ACC112 (cell line): ENCODE measurements around the gene AUTS2.

ENCODE experiments used
- H2AFZ ChIP-seq: fragments of 200-600 bp; sonication (generic); one replicate; pipeline ENCODE4 v1.6.0; 2017; ENCODE audit warnings: antibody characterized with exemption, low read length; ENCODE audit not compliant: unreplicated experiment
- H3K27ac ChIP-seq: fragments of 200-600 bp; sonication (generic); 2 replicates; pipeline ENCODE4 v1.5.1; 2014; ENCODE audit warnings: low read depth, mild to moderate bottlenecking, antibody characterized with exemption, low read length, moderate library complexity
- H3K27me3 ChIP-seq: fragments of 200-600 bp; sonication (generic); 2 replicates; pipeline ENCODE4 v1.6.1; 2014; ENCODE audit warnings: mild to moderate bottlenecking, antibody characterized with exemption, low read length, moderate library complexity, mixed read lengths; ENCODE audit not compliant: insufficient read depth
- H3K36me3 ChIP-seq: fragments of 200-600 bp; sonication (generic); 2 replicates; pipeline ENCODE4 v1.6.1; 2016; ENCODE audit warnings: mild to moderate bottlenecking, antibody characterized with exemption, low read length, moderate library complexity, mixed read lengths; ENCODE audit not compliant: insufficient read depth
- H3K4me1 ChIP-seq: fragments of 200-600 bp; sonication (generic); one replicate; pipeline ENCODE4 v1.6.1; 2016; ENCODE audit warnings: low read length, mixed read lengths; ENCODE audit not compliant: insufficient read depth, unreplicated experiment, control insufficient read depth
- H3K4me3 ChIP-seq: fragments of 200-600 bp; sonication (generic); 2 replicates; pipeline ENCODE4 v1.5.1; 2014; ENCODE audit warnings: mild to moderate bottlenecking, low read depth, low read length
- H3K79me2 ChIP-seq: fragments of 200-600 bp; sonication (generic); one replicate; pipeline ENCODE4 v1.6.0; 2016; ENCODE audit warnings: low read length; ENCODE audit not compliant: control insufficient read depth, unreplicated experiment, insufficient read depth

AUTS2 gene

DNA sequence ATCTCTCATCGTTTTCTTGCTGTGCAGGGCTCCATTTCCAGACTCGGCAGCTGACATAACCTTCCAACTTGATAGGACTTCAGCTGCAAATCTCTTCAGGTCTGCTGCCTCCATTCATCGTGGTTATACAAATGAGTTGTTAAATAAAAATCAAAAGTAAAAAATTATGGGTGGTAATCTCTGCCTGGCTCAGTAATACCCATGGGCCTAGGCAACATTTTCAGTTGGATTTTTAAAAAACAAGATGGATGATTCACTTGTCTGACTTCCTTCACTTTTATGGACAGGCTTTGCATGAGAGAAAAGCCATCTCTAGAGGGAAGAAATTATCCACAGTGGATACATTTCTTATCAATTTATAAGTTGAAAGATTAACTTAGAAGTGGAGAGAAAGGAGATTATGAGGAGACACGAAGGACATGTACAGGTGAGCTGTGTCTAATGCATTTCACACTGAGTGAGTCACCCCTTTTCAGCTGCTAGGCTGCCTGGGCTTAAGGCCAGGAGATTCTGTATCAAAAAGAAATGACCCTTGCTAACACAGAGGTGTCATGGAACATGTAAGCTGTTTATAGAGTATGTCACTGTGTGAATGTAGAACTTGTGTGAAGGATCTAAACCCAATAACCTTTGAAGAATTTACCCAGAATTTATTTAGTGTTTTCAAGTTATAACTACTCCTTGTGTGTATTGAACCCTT, 495.1 kb downstream of the AUTS2 start:
- Histone ChIP-seq H3K27me3 (no peaks in the 10 kb centered on the region), H2AFZ (no peak overlapping the region), H3K36me3 (no peaks in the 10 kb centered on the region)

DNA sequence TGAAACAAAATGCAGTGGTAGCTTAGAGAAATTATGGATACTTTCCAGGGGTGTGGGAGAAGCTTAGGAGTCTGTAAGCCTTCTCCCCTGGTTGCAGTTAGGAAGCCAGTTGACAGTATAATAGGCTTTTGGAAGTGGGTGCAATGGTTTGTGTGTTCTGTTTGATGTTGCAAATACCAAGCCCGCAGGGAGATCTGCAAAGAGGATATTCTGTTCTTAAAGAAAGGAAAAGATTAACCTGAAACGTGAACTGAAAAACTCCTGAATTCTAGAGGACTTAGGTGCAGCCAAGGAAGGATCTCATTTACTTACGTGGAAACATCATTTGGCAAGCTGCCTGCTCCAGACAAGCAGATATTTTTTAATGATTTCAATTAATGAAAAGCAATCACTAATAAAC, 496.6 kb downstream of the AUTS2 start:
- H3K79me2 ChIP-seq, result no peaks in the 10 kb centered on the region
- H3K27me3 ChIP-seq, result no peaks in the 10 kb centered on the region
- no peaks in the 10 kb centered on the region for H3K36me3 ChIP-seq
- no peak overlapping the region for H2AFZ ChIP-seq
- no peak overlapping the region for H3K4me3 ChIP-seq
- no peaks in the 10 kb centered on the region for H3K4me1 ChIP-seq
- no peak overlapping the region for H3K27ac ChIP-seq

More for the DNA sequence above, 495.1 kb downstream of the AUTS2 start:
- no peaks in the 10 kb centered on the region for H3K79me2 ChIP-seq
- no peak overlapping the region for H3K4me3 ChIP-seq
- no peak overlapping the region for H3K27ac ChIP-seq
- no peaks in the 10 kb centered on the region for H3K4me1 ChIP-seq

GRCh38 chr7:70097645-70098044, 499.4 kb downstream of the AUTS2 start:
- Histone ChIP-seq H3K4me1 (no peaks in the 10 kb centered on the region), H3K27ac (no peak overlapping the region), H3K79me2 (no peaks in the 10 kb centered on the region), H2AFZ (no peak overlapping the region), H3K4me3 (no peak overlapping the region), H3K36me3 (no peaks in the 10 kb centered on the region), H3K27me3 (no peaks in the 10 kb centered on the region)

DNA sequence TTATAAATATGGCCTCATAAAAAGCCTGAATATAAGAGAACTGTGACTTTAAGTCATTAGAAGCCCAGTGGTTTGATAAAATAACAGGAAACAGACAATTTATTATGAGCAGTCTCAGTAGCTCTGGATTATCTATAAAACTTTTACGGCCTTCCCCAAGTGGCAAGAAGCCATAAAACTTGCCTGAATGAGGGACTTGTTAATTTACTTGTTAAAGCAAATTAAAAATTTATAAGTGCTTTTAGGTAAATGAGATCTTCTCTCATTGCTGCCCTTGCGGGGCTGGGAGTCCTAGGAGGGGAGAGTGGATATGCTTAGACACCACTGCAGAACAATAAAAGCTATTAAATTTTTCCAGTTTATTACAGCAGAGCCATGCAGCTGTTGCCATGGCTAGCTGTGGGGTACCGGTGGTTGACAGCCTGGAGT, 499.9 kb downstream of the AUTS2 start:
- H3K36me3 ChIP-seq, result no peaks in the 10 kb centered on the region
- no peak overlapping the region for H2AFZ ChIP-seq
- H3K4me1 ChIP-seq, result no peaks in the 10 kb centered on the region
- no peak overlapping the region for H3K27ac ChIP-seq
- H3K79me2 ChIP-seq, result no peaks in the 10 kb centered on the region
- H3K4me3 ChIP-seq, result no peak overlapping the region
- no peaks in the 10 kb centered on the region for H3K27me3 ChIP-seq

- Histone ChIP-seq H2AFZ (no peak overlapping the region), H3K36me3 (no peaks in the 10 kb centered on the region), H3K79me2 (no peaks in the 10 kb centered on the region), H3K4me1 (no peaks in the 10 kb centered on the region), H3K4me3 (no peak overlapping the region), H3K27ac (no peak overlapping the region), H3K27me3 (no peaks in the 10 kb centered on the region)
Observed at GRCh38 chr7:70098905-70099672, 500.8 kb downstream of the AUTS2 start.

DNA sequence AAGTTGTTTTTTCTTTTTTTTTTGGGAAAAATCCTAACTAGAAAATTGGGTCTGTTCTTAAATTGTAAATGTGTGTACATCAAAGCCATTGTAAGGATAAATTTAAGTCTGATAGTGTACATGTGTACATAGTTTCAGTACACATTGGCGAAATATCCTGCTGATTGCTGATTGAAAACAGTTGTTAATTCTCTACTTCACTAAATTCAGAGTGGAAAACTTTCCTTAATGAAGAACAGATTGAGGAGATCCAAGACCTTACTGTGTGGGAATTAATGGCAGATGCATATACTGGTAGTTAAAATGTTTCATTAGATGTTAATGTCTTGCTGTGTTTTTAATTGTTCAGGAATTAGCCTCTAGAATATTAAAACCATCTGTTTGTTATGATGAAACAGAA, 506.0 kb downstream of the AUTS2 start:
- Histone ChIP-seq H3K27ac (no peak overlapping the region), H2AFZ (no peak overlapping the region), H3K4me1 (no peaks in the 10 kb centered on the region), H3K79me2 (no peaks in the 10 kb centered on the region), H3K4me3 (no peak overlapping the region), H3K27me3 (no peaks in the 10 kb centered on the region), H3K36me3 (no peaks in the 10 kb centered on the region)

- H3K79me2 ChIP-seq, result no peaks in the 10 kb centered on the region
- no peak overlapping the region for H2AFZ ChIP-seq
- H3K4me1 ChIP-seq, result no peaks in the 10 kb centered on the region
- no peak overlapping the region for H3K27ac ChIP-seq
- H3K27me3 ChIP-seq, result no peaks in the 10 kb centered on the region
- no peak overlapping the region for H3K4me3 ChIP-seq
- no peaks in the 10 kb centered on the region for H3K36me3 ChIP-seq
Observed at GRCh38 chr7:70113078-70113477, 514.8 kb downstream of the AUTS2 start.

- no peak overlapping the region for H3K4me3 ChIP-seq
- H3K36me3 ChIP-seq, result no peaks in the 10 kb centered on the region
- no peak overlapping the region for H2AFZ ChIP-seq
- no peaks in the 10 kb centered on the region for H3K79me2 ChIP-seq
- H3K27ac ChIP-seq, result no peak overlapping the region
- no peaks in the 10 kb centered on the region for H3K4me1 ChIP-seq
- H3K27me3 ChIP-seq, result no peaks in the 10 kb centered on the region
Observed at GRCh38 chr7:70113536-70113935, 515.3 kb downstream of the AUTS2 start.

- Histone ChIP-seq H3K4me1 (no peaks in the 10 kb centered on the region), H3K27ac (no peak overlapping the region), H2AFZ (no peak overlapping the region), H3K4me3 (no peak overlapping the region), H3K79me2 (no peaks in the 10 kb centered on the region), H3K36me3 (no peaks in the 10 kb centered on the region), H3K27me3 (no peaks in the 10 kb centered on the region)
Observed at GRCh38 chr7:70114806-70115205, 516.5 kb downstream of the AUTS2 start.

DNA sequence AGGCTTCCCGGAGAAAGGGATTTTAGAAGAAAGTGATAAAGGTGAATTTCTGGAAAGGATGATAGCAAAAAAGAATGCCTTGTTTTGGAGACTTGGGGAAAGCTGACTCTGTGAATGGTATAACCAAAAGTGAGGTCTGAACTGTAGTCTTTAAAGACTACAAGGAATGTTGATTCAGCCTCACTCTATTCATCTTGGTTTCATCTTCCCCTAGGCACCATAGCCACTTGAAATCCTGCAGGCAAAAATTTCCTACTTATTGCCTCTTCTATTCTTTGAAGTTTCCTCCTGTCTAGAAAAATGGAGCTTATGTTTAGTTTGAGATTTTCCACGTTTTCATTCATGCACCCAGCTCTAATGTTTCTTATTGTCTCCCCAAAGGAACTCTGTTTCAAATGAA, 518.0 kb downstream of the AUTS2 start:
- Histone ChIP-seq H2AFZ (no peak overlapping the region), H3K27ac (no peak overlapping the region), H3K4me3 (no peak overlapping the region), H3K27me3 (no peaks in the 10 kb centered on the region), H3K4me1 (no peaks in the 10 kb centered on the region), H3K36me3 (no peaks in the 10 kb centered on the region), H3K79me2 (no peaks in the 10 kb centered on the region)

DNA sequence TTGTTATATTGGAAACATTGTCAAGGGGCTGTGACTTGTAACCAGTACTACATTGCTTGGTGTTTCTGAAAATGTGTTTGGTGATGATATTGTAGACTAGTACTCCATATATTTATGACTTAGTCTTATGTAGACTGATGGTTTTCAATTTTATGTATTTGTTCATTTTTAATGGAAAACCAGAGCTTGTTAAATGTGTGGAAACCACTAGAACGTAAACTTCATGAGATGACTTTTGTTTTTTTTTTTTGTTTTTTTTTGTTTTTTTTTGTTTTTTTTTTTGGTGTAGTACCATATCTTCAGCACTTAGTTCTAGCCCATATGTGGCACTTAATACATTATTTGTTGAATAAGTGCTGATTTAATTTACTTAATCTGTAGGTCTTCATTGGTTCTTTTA, 518.6 kb downstream of the AUTS2 start:
- H3K27ac ChIP-seq, result no peak overlapping the region
- no peaks in the 10 kb centered on the region for H3K4me1 ChIP-seq
- no peaks in the 10 kb centered on the region for H3K79me2 ChIP-seq
- H3K27me3 ChIP-seq, result no peaks in the 10 kb centered on the region
- H3K4me3 ChIP-seq, result no peak overlapping the region
- no peak overlapping the region for H2AFZ ChIP-seq
- H3K36me3 ChIP-seq, result no peaks in the 10 kb centered on the region
